Astrocyte (in vitro differentiated cells and primary cell): ENCODE data around the gene TIMP2. TPM values are rescaled to one million over a fixed set of nuclear protein-coding genes. Genes with fewer than 3 reads are reported as not detected.
A peak's percentile ranks its signal among the peaks of the same experiment; 100 is the strongest.
"Not testable (repeated sequence)": the region's sequence is repeated elsewhere in the genome, so short reads cannot be mapped to it uniquely, and the experiment has no call there.

Experiments
- DNase-seq: peaks from one replicate; pipeline ENCODE4 v3.0.0-alpha.2; 2010; ENCODE audit warnings: low read depth
- FAIRE-seq: peaks from 2 replicates; lab custom pipeline; 2011; peaks lifted over from hg19 to GRCh38; lab: Jason Lieb, UNC
- H2AFZ ChIP-seq: 2 replicates; pipeline ENCODE4 v1.6.0; 2012; ENCODE audit warnings: low read depth, low read length, inconsistent platforms
- H3K27ac ChIP-seq: 2 replicates; pipeline ENCODE4 v1.5.1; 2011; ENCODE audit warnings: low read depth, low read length, inconsistent platforms
- H3K27me3 ChIP-seq: 2 replicates; pipeline ENCODE4 v1.6.0; 2011; ENCODE audit warnings: low read length, inconsistent platforms; ENCODE audit not compliant: insufficient read depth
- H3K36me3 ChIP-seq: 2 replicates; pipeline ENCODE4 v1.5.1; 2011; ENCODE audit warnings: low read length, inconsistent platforms; ENCODE audit not compliant: insufficient read depth
- H3K4me1 ChIP-seq: 2 replicates; pipeline ENCODE4 v1.5.1; 2011; ENCODE audit warnings: low read length, inconsistent platforms; ENCODE audit not compliant: insufficient read depth
- H3K4me2 ChIP-seq: 2 replicates; pipeline ENCODE4 v1.6.0; 2012; ENCODE audit warnings: low read length, inconsistent platforms
- H3K4me3 ChIP-seq: 2 replicates; pipeline ENCODE4 v1.5.1; 2011; ENCODE audit warnings: low read depth, mild to moderate bottlenecking, low read length, inconsistent platforms; ENCODE audit not compliant: insufficient read depth
- H3K79me2 ChIP-seq: 2 replicates; pipeline ENCODE4 v1.6.0; 2012; ENCODE audit warnings: mild to moderate bottlenecking, low read length, inconsistent platforms; ENCODE audit not compliant: insufficient read depth
- H3K9ac ChIP-seq: 2 replicates; pipeline ENCODE4 v1.6.0; 2012; ENCODE audit warnings: mild to moderate bottlenecking, low read length, inconsistent platforms
- H3K9me3 ChIP-seq: 2 replicates; pipeline ENCODE4 v1.5.1; 2012; ENCODE audit warnings: low read depth, mild to moderate bottlenecking, low read length, inconsistent platforms; ENCODE audit not compliant: insufficient read depth
- H4K20me1 ChIP-seq: 2 replicates; pipeline ENCODE4 v1.6.0; 2012; ENCODE audit warnings: low read length, inconsistent platforms; ENCODE audit not compliant: insufficient read depth
- H3K27ac Mint-ChIP-seq: one replicate; pipeline ENCODE4 v1.8.0; 2021; ENCODE audit warnings: mild to moderate bottlenecking, mixed read lengths; ENCODE audit not compliant: unreplicated experiment
- H3K27me3 Mint-ChIP-seq: one replicate; pipeline ENCODE4 v1.8.0; 2021; ENCODE audit warnings: low read depth, mixed read lengths; ENCODE audit not compliant: unreplicated experiment
- H3K36me3 Mint-ChIP-seq: one replicate; pipeline ENCODE4 v1.8.0; 2021; ENCODE audit warnings: low read depth, mixed read lengths; ENCODE audit not compliant: unreplicated experiment
- H3K4me1 Mint-ChIP-seq: one replicate; pipeline ENCODE4 v1.8.0; 2021; ENCODE audit warnings: low read depth, mixed read lengths; ENCODE audit not compliant: unreplicated experiment
- H3K4me3 Mint-ChIP-seq: one replicate; pipeline ENCODE4 v1.8.0; 2021; ENCODE audit warnings: mild to moderate bottlenecking, moderate library complexity, mixed read lengths; ENCODE audit not compliant: unreplicated experiment
- H3K9me3 Mint-ChIP-seq: one replicate; pipeline ENCODE4 v1.8.0; 2021; ENCODE audit warnings: mild to moderate bottlenecking, mixed read lengths; ENCODE audit not compliant: unreplicated experiment
- EZH2 ChIP-seq: IDR thresholded peaks from 2 replicates; pipeline ENCODE4 v1.6.1; 2012; ENCODE audit warnings: mild to moderate bottlenecking, low read length, inconsistent platforms; ENCODE audit not compliant: insufficient read depth
- total RNA-seq: library from RNA; stranded (reverse); gene quantifications from 2 replicates; pipeline ENCODE4 v1.2.1, GENCODE V29; 2021
- TF ChIP-seq, protein P1 (sequence below): IDR thresholded peaks from 2 replicates; pipeline ENCODE4 v1.5.1; 2011; ENCODE audit warnings: low read depth, mild to moderate bottlenecking, inconsistent platforms, low read length, moderate library complexity; ENCODE audit not compliant: insufficient read depth

Gene TIMP2
- total RNA-seq, 1 donor from 2014 or later: 184 TPM

DNA sequence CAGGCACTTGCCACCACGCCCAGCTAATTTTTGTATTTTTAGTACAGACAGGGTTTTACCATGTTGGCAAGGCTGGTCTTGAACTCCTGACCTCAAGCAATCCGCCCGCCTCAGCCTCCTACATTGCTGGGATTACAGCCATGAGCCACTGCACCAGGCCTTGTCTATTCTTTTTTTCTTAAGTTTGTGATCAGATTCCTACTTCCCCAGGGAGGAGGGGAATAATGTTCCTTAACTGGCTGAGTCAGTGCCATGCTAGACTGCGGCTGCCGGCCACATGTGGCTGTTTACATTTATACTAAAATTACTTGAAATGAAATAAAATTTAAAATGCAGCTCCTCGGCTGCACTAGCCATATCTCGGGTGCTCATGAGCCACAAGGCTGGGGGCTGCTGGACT, 56.8 kb downstream of the TIMP2 start:
- peak; percentile 58 for DNase-seq
- H3K27ac Mint-ChIP-seq: no peak overlapping the region
- peaks cover 18% of the 10 kb centered on the region for H3K36me3 Mint-ChIP-seq

DNA sequence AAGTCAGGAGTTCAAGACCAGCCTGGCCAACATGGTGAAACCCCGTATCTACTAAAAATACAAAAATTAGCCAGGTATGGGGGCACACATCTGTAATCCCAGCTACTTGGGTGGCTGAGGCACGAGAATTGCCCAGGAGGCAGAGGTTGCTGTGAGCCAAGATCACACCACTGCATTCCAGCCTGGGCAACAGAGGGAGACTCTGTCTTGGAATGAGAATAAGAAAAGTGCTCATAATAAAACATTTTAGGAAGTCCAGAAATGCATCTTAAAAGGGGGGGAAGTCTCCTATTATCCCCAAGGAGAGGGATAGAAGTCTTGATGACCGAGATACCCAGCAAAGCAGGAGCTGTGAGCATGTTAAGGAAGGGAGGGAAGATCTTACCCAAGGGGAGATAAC, 58.1 kb downstream of the TIMP2 start:
- not testable (repeated sequence) for FAIRE-seq, H2AFZ ChIP-seq, DNase-seq, H3K27me3 ChIP-seq, H4K20me1 ChIP-seq, H3K9me3 Mint-ChIP-seq, H3K27me3 Mint-ChIP-seq, H3K4me2 ChIP-seq, H3K9me3 ChIP-seq, H3K27ac Mint-ChIP-seq, H3K9ac ChIP-seq, H3K4me3 ChIP-seq, H3K27ac ChIP-seq, H3K4me3 Mint-ChIP-seq, H3K4me1 Mint-ChIP-seq
- H3K36me3 Mint-ChIP-seq: peaks cover 15% of the 10 kb centered on the region
- peaks cover 17% of the 10 kb centered on the region for H3K79me2 ChIP-seq
- peaks cover 15% of the 10 kb centered on the region for H3K36me3 ChIP-seq
- H3K4me1 ChIP-seq: peaks cover 23% of the 10 kb centered on the region

More for the DNA sequence above, 56.8 kb downstream of the TIMP2 start:
- Histone ChIP-seq H4K20me1 (peaks cover 8% of the 10 kb centered on the region), H3K36me3 (peaks cover 25% of the 10 kb centered on the region), H3K4me2 (peak overlapping the region; percentile 26), H3K27ac (peak overlapping the region; percentile 57), H2AFZ (no peak overlapping the region), H3K79me2 (peaks cover 21% of the 10 kb centered on the region), H3K27me3 (no peaks in the 10 kb centered on the region), H3K4me3 (no peak overlapping the region), H3K9me3 (no peaks in the 10 kb centered on the region), H3K4me1 (peaks cover 21% of the 10 kb centered on the region), H3K9ac (peak overlapping the region; percentile 40)
- no peaks in the 10 kb centered on the region for H3K27me3 Mint-ChIP-seq
- H3K4me3 Mint-ChIP-seq: no peak overlapping the region
- peaks cover 4% of the 10 kb centered on the region for H3K9me3 Mint-ChIP-seq
- no peak for FAIRE-seq
- H3K4me1 Mint-ChIP-seq: no peaks in the 10 kb centered on the region
- TF ChIP-seq, protein P1, sequence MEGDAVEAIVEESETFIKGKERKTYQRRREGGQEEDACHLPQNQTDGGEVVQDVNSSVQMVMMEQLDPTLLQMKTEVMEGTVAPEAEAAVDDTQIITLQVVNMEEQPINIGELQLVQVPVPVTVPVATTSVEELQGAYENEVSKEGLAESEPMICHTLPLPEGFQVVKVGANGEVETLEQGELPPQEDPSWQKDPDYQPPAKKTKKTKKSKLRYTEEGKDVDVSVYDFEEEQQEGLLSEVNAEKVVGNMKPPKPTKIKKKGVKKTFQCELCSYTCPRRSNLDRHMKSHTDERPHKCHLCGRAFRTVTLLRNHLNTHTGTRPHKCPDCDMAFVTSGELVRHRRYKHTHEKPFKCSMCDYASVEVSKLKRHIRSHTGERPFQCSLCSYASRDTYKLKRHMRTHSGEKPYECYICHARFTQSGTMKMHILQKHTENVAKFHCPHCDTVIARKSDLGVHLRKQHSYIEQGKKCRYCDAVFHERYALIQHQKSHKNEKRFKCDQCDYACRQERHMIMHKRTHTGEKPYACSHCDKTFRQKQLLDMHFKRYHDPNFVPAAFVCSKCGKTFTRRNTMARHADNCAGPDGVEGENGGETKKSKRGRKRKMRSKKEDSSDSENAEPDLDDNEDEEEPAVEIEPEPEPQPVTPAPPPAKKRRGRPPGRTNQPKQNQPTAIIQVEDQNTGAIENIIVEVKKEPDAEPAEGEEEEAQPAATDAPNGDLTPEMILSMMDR: no peak
- no peak for TF ChIP-seq EZH2

DNA sequence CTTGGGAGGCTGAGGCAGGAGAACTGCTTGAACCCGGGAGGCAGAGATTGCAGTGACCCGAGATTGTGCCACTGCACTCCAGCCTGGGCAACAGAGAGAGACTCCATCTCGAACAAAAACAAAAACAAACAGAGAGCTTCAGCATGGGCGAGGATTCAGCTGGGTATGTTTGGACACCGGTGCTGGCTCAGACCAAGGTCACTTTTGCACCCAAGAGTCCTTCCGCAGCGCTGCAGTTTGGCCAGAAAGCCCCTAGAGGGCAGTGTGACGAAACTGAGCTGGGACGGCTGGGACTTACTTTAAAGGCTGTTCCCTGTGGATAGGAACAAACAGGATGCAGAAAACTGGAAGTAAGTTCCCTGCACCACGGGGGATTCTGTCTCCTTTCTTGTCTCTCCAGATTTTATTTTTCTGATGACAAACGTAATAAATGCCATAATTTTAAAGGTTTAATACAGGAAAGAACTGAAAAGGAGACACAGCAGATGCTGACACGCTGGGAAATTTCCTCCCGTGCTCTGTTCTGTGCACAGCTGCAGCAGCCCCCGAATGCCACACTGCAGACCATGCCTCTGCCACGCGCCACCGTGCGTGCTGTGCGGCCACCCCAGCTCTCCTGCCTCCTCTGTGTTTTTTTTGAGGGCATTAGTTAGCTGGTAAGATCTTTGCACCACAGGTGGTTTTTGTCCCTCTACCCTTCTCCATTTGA, 59.4 kb downstream of the TIMP2 start:
- Mint-ChIP-seq H3K27ac (no peak overlapping the region), H3K36me3 (peaks cover 15% of the 10 kb centered on the region), H3K4me3 (peak overlapping the region; percentile 54), H3K27me3 (no peaks in the 10 kb centered on the region), H3K9me3 (peaks cover 4% of the 10 kb centered on the region), H3K4me1 (peaks cover 10% of the 10 kb centered on the region)
- Histone ChIP-seq H3K9me3 (no peaks in the 10 kb centered on the region), H3K4me2 (peak overlapping the region; percentile 57), H4K20me1 (peaks cover 4% of the 10 kb centered on the region), H3K4me3 (no peak overlapping the region), H2AFZ (no peak overlapping the region), H3K27me3 (no peaks in the 10 kb centered on the region), H3K9ac (no peak overlapping the region), H3K79me2 (peaks cover 17% of the 10 kb centered on the region), H3K27ac (no peak overlapping the region), H3K36me3 (peaks cover 17% of the 10 kb centered on the region), H3K4me1 (peaks cover 34% of the 10 kb centered on the region)
- FAIRE-seq (no peak), DNase-seq (peak; percentile 25)
- TF ChIP-seq, protein P1: peak; percentile 94
- no peak for TF ChIP-seq EZH2
